IMR-90 (cell line): ENCODE data around the gene ZSWIM9. TPM values are rescaled to one million over a fixed set of nuclear protein-coding genes. Genes with fewer than 3 reads are reported as not detected.

Experiments used
- ATAC-seq: fragments of 200-7000 bp; cut with Tn5 transposase; 2 replicates; pipeline ENCODE4 v1.9.1; 2020; ENCODE audit warnings: low read depth, mild to moderate bottlenecking, moderate library complexity
- BruUV-seq: library from RNA; stranded (reverse); fragments of 400-500 nt; replicated peaks from 2 replicates; lab custom pipeline; 2021; lab: Mats Ljungman, UMichigan
- CTCF ChIA-PET: fragments of 300-600 bp; formaldehyde crosslinking; extraction: SDS; loops from one replicate; lab custom pipeline; 2021; ENCODE audit warnings: antibody characterized with exemption; lab: Yijun Ruan, JAX
- POLR2A ChIA-PET: fragments of 300-600 bp; sonication (Branson Sonifier 250); formaldehyde crosslinking; loops from one replicate; lab custom pipeline; 2022; ENCODE audit warnings: antibody characterized with exemption; ENCODE audit not compliant: unreplicated experiment; lab: Charles Lee
- DNase-seq: peaks from one replicate; pipeline ENCODE4 v3.0.0; 2013
- H2AFZ ChIP-seq: replicated peaks from 2 replicates; pipeline ENCODE3; 2013; ENCODE audit warnings: low read length, mild to moderate bottlenecking; ENCODE audit not compliant: poor library complexity
- H2AK5ac ChIP-seq: 2 replicates; pipeline ENCODE4 v1.6.1; 2013; ENCODE audit warnings: low read depth, low read length, inconsistent platforms
- H2AK9ac ChIP-seq: replicated peaks from 2 replicates; pipeline ENCODE3; 2013; ENCODE audit warnings: mild to moderate bottlenecking, low read depth, low read length, moderate library complexity; ENCODE audit not compliant: poor library complexity
- H2BK120ac ChIP-seq: 2 replicates; pipeline ENCODE4 v1.6.1; 2013; ENCODE audit warnings: low read depth, low read length, inconsistent platforms
- H2BK15ac ChIP-seq: 3 replicates; pipeline ENCODE4 v1.6.1; 2013; ENCODE audit warnings: low read depth, low read length, inconsistent platforms
- H2BK20ac ChIP-seq: 2 replicates; pipeline ENCODE4 v1.6.1; 2013; ENCODE audit warnings: low read depth, mild to moderate bottlenecking, inconsistent platforms, low read length, moderate library complexity
- H2BK5ac ChIP-seq: 2 replicates; pipeline ENCODE4 v1.6.1; 2013; ENCODE audit warnings: mild to moderate bottlenecking, low read depth, low read length, inconsistent platforms; ENCODE audit not compliant: poor library complexity, severe bottlenecking
- H3K14ac ChIP-seq: replicated peaks from 2 replicates; pipeline ENCODE4 v1.6.1; 2013; ENCODE audit warnings: low read depth, low read length, inconsistent platforms
- H3K18ac ChIP-seq: 2 replicates; pipeline ENCODE4 v1.6.1; 2013; ENCODE audit warnings: low read depth, low read length, control low read depth
- H3K23ac ChIP-seq: 2 replicates; pipeline ENCODE4 v1.6.1; 2013; ENCODE audit warnings: low read depth, low read length, inconsistent platforms
- H3K27ac ChIP-seq: 2 replicates; pipeline ENCODE4 v1.5.1; 2013; ENCODE audit warnings: mild to moderate bottlenecking, control low read depth, low read length; ENCODE audit not compliant: insufficient read depth
- H3K27me3 ChIP-seq: 2 replicates; pipeline ENCODE4 v1.6.1; 2013; ENCODE audit warnings: low read length; ENCODE audit not compliant: control insufficient read depth, insufficient read depth
- H3K36me3 ChIP-seq: 2 replicates; pipeline ENCODE4 v1.6.1; 2013; ENCODE audit warnings: low read length, mixed read lengths; ENCODE audit not compliant: control insufficient read depth, insufficient read depth
- H3K4ac ChIP-seq: 2 replicates; pipeline ENCODE4 v1.6.1; 2013; ENCODE audit warnings: low read depth, low read length, inconsistent platforms
- H3K4me1 ChIP-seq: 2 replicates; pipeline ENCODE4 v1.6.1; 2013; ENCODE audit warnings: low read length, mixed read lengths; ENCODE audit not compliant: control insufficient read depth, insufficient read depth
- H3K4me2 ChIP-seq: 2 replicates; pipeline ENCODE4 v1.6.1; 2013; ENCODE audit warnings: low read depth, mild to moderate bottlenecking, control low read depth, low read length, moderate library complexity
- H3K4me3 ChIP-seq: 2 replicates; pipeline ENCODE4 v1.5.1; 2013; ENCODE audit warnings: low read depth, mild to moderate bottlenecking, control low read depth, low read length, moderate library complexity; ENCODE audit not compliant: insufficient read depth
- H3K56ac ChIP-seq: 2 replicates; pipeline ENCODE4 v1.6.1; 2013; ENCODE audit warnings: low read length, inconsistent platforms; ENCODE audit not compliant: insufficient read depth; ENCODE audit errors: extremely low read depth
- H3K79me1 ChIP-seq, 2 experiments: 2 replicates each; pipeline ENCODE4 v1.6.1; 2013; ENCODE audit warnings: low read length in 2 of 2, inconsistent platforms in 1 of 2, low read depth in 1 of 2
- H3K9ac ChIP-seq: 2 replicates; pipeline ENCODE4 v1.6.1; 2013; ENCODE audit warnings: low read depth, low read length, control low read depth
- H3K9me1 ChIP-seq: 2 replicates; pipeline ENCODE4 v1.6.1; 2013; ENCODE audit warnings: low read length, inconsistent platforms; ENCODE audit not compliant: insufficient read depth
- H3K9me3 ChIP-seq: 2 replicates; pipeline ENCODE4 v1.6.1; 2013; ENCODE audit warnings: low read length; ENCODE audit not compliant: control insufficient read depth, insufficient read depth
- H4K20me1 ChIP-seq: 2 replicates; pipeline ENCODE4 v1.6.1; 2013; ENCODE audit warnings: low read length, inconsistent platforms; ENCODE audit not compliant: insufficient read depth
- H4K5ac ChIP-seq: 2 replicates; pipeline ENCODE4 v1.6.1; 2013; ENCODE audit warnings: mild to moderate bottlenecking, low read depth, low read length, control low read depth
- H4K8ac ChIP-seq, 2 experiments: 2 replicates each; pipeline ENCODE4 v1.6.1; 2013; ENCODE audit warnings: low read depth in 2 of 2, low read length in 2 of 2, control low read depth in 1 of 2, inconsistent platforms in 1 of 2
- H4K91ac ChIP-seq: 2 replicates; pipeline ENCODE4 v1.6.1; 2013; ENCODE audit warnings: low read depth, low read length, inconsistent platforms; ENCODE audit not compliant: insufficient read depth
- BHLHE40 ChIP-seq: fragments of 150-350 bp; IDR thresholded peaks from 2 replicates; pipeline ENCODE4 v1.6.1; 2016; ENCODE audit warnings: mild to moderate bottlenecking, low read depth, low read length
- CTCF ChIP-seq: conservative IDR thresholded peaks from 2 replicates; pipeline ENCODE4 v1.5.1; 2012; ENCODE audit warnings: mild to moderate bottlenecking, low read depth, low read length, improper control_type of control experiment
- FOS ChIP-seq: fragments of 150-350 bp; IDR thresholded peaks from 2 replicates; pipeline ENCODE4 v1.6.1; 2016; ENCODE audit warnings: low read depth, low read length
- MAFK ChIP-seq: IDR thresholded peaks from 2 replicates; pipeline ENCODE4 v1.6.1; 2012; ENCODE audit warnings: low read depth, low read length, improper control_type of control experiment
- MXI1 ChIP-seq: IDR thresholded peaks from 2 replicates; pipeline ENCODE4 v1.6.1; 2012; ENCODE audit warnings: low read depth, mild to moderate bottlenecking, low read length, moderate library complexity, borderline replicate concordance
- RFX5 ChIP-seq: IDR thresholded peaks from 2 replicates; pipeline ENCODE4 v1.8.0; 2012; ENCODE audit warnings: low read depth, mild to moderate bottlenecking, low read length, moderate library complexity
- USF2 ChIP-seq: fragments of 150-350 bp; IDR thresholded peaks from 2 replicates; pipeline ENCODE4 v1.6.1; 2017; ENCODE audit warnings: mild to moderate bottlenecking, antibody characterized with exemption, low read length, low read depth
- WGBS, 2 experiments: methylation state at CpG; one replicate each; pipeline versions ENCODE4 v1.1.5 to v1.1.7; 2013; ENCODE audit warnings: missing lambda C conversion rate in 2 of 2; ENCODE audit not compliant: insufficient read length in 1 of 2; ENCODE audit errors: extremely low coverage in 2 of 2; 5-methylcytosine and 5-hydroxymethylcytosine counted together
- dilution Hi-C: fragments of 300-500 bp; cut with HindIII; formaldehyde crosslinking; loops from one replicate; pipeline ENCODE4 v1.14.3; 2018; ENCODE audit warnings: low sequenced_read_pairs; ENCODE audit not compliant: unreplicated experiment
- in situ Hi-C: fragments of 300-500 bp; cut with MboI; formaldehyde crosslinking; loops from 3 replicates; pipeline ENCODE4 v1.14.3; 2019; ENCODE audit warnings: low sequenced_read_pairs, inconsistent platforms, mixed read lengths
- intact Hi-C: fragments of 100-400 bp; cut with micrococcal nuclease; formaldehyde crosslinking; loops from 2 replicates; pipeline ENCODE4 v1.10.0; 2022
- polyA plus RNA-seq, 3 experiments: library from polyadenylated mRNA; depleted of rRNA; stranded (reverse); fragments of >200 nt; gene quantifications; 2 replicates each; pipeline ENCODE4 v1.2.3, GENCODE V29; 2012; ENCODE audit warnings: low replicate concordance in 1 of 3
- total RNA-seq: library from RNA; depleted of rRNA; stranded (reverse); fragments of >200 nt; gene quantifications from 2 replicates; pipeline ENCODE4 v1.2.3, GENCODE V29; 2012

ZSWIM9 gene
- total and polyA plus RNA-seq, 2 of the 4 experiments (the other 2 are of a cell fraction), result 0.54 to 2.2 TPM

GRCh38 chr19:48203222-48203793, 32.8 kb downstream of the ZSWIM9 start:
- TSS peak; percentile 70 for BruUV-seq
- Histone ChIP-seq H3K4ac (peak overlapping the region; percentile 81), H3K79me1 (peaks cover 10 to 37% of the 10 kb centered on the region in 2 experiments), H2AK5ac (peak overlapping the region; percentile 52), H2BK120ac (0 out of 2 replicates have a peak overlapping the region, but pooled peaks have one; percentile 4), H4K8ac (peak overlapping the region; percentile 93 to 97), H3K27ac (peak overlapping the region; percentile 65), H3K4me1 (peaks cover 2% of the 10 kb centered on the region; the same call in 1 of the 2 replicates), H2AK9ac (peak overlapping the region; percentile 45), H3K4me3 (peak overlapping the region; percentile 65), H3K56ac (peak overlapping the region; percentile 75), H4K20me1 (no peaks in the 10 kb centered on the region), H4K91ac (peak overlapping the region; percentile 80), H2BK20ac (no peak overlapping the region), H3K4me2 (peak overlapping the region; percentile 70), H3K9me3 (no peaks in the 10 kb centered on the region), H3K27me3 (no peaks in the 10 kb centered on the region), H3K9me1 (0 out of 2 replicates have a peak, but pooled peaks cover 3% of the 10 kb centered on the region), H2BK5ac (peak overlapping the region; percentile 49), H4K5ac (peak overlapping the region; percentile 71), H3K23ac (peak overlapping the region; percentile 40; the same call in 1 of the 2 replicates), H2BK15ac (no peak overlapping the region; the same call in 1 of the 3 replicates), H3K36me3 (no peaks in the 10 kb centered on the region), H2AFZ (peak overlapping the region; percentile 87), H3K14ac (peak overlapping the region; percentile 85), H3K9ac (peak overlapping the region; percentile 91), H3K18ac (peak overlapping the region; percentile 39; the same call in 1 of the 2 replicates)
- no CpG with 5 or more reads among the region's 5 CpGs for WGBS, 2 experiments
- ChIA-PET POLR2A (interaction anchor here (1.0 to 1.6 kb wide), 2 partner anchors 13 to 53 kb away, joined by 3 to 7 read pairs; partner anchors contain the start of gene CARD8), CTCF (interaction anchor here (0.6 to 1.8 kb wide), 3 partner anchors 9 to 678 kb away, joined by 3 to 6 read pairs (median 6); no protein-coding TSS in a partner anchor)
- in situ Hi-C loops, result no loop called here
- dilution Hi-C loops, result no loop called here
- 0 out of 2 replicates have a peak, but pooled peaks have one; percentile 2 for TF ChIP-seq MXI1
- TF ChIP-seq FOS, result no peak
- no peak for TF ChIP-seq RFX5
- TF ChIP-seq USF2, result no peak
- no peak for TF ChIP-seq CTCF
- TF ChIP-seq BHLHE40, result no peak
- TF ChIP-seq MAFK, result no peak
- DNase-seq (no peak), ATAC-seq (no peak)
- intact Hi-C loops, result no loop called here
